SU-DHL-6 (cell line): ENCODE data around the gene EIF4E.

Source experiments
- H2AFZ ChIP-seq: fragments of 200-600 bp; sonication (generic); 2 replicates; pipeline ENCODE4 v1.6.1; 2014; ENCODE audit warnings: low read depth, mild to moderate bottlenecking, moderate library complexity, mixed read lengths, antibody characterized with exemption, low read length; ENCODE audit not compliant: severe bottlenecking
- H3F3A ChIP-seq: fragments of 200-600 bp; shearing (Covaris generic); 2 replicates; pipeline ENCODE4 v1.6.0; 2016; ENCODE audit warnings: antibody characterized with exemption, mild to moderate bottlenecking; ENCODE audit not compliant: insufficient read depth
- H3K27ac ChIP-seq: fragments of 200-600 bp; sonication (generic); 2 replicates; pipeline ENCODE4 v1.5.1; 2016; ENCODE audit warnings: low read depth, mild to moderate bottlenecking, low read length, moderate library complexity, mixed read lengths
- H3K27me3 ChIP-seq: fragments of 200-600 bp; sonication (generic), shearing (Covaris generic); 2 replicates; pipeline ENCODE4 v1.6.0; 2014; ENCODE audit warnings: mild to moderate bottlenecking, low read length
- H3K36me3 ChIP-seq: fragments of 200-600 bp; sonication (generic); 2 replicates; pipeline ENCODE4 v1.6.1; 2014; ENCODE audit warnings: mild to moderate bottlenecking, low read length, mixed read lengths
- H3K4me2 ChIP-seq: fragments of 300-600, 200-600 bp; shearing (Covaris generic), sonication (generic); 2 replicates; pipeline ENCODE4 v1.6.0; 2014; ENCODE audit warnings: low read length, low read depth, mild to moderate bottlenecking; ENCODE audit not compliant: poor library complexity, severe bottlenecking
- H3K4me3 ChIP-seq: fragments of 200-600 bp; sonication (generic); 2 replicates; pipeline ENCODE4 v1.5.1; 2014; ENCODE audit warnings: antibody characterized with exemption, low read length, mild to moderate bottlenecking, mixed read lengths; ENCODE audit not compliant: insufficient read depth, poor library complexity, severe bottlenecking
- H3K79me2 ChIP-seq: fragments of 200-600 bp; sonication (generic); 2 replicates; pipeline ENCODE4 v1.6.1; 2014; ENCODE audit warnings: mild to moderate bottlenecking, low read length, moderate library complexity; ENCODE audit not compliant: insufficient read depth
- H3K9ac ChIP-seq: fragments of 200-600 bp; sonication (generic); 2 replicates; pipeline ENCODE4 v1.7.0; 2014; ENCODE audit warnings: mild to moderate bottlenecking, low read length
- H3K9me2 ChIP-seq: fragments of 200-600 bp; sonication (generic); replicated peaks from 2 replicates; pipeline ENCODE4 v1.6.1; 2014; ENCODE audit warnings: low read length; ENCODE audit not compliant: insufficient read depth
- H3K9me3 ChIP-seq: fragments of 200-600 bp; sonication (generic); 2 replicates; pipeline ENCODE4 v1.6.1; 2014; ENCODE audit warnings: low read length, mixed read lengths; ENCODE audit not compliant: insufficient read depth
- H4K20me1 ChIP-seq: fragments of 200-600 bp; sonication (generic); 2 replicates; pipeline ENCODE4 v1.6.1; 2014; ENCODE audit warnings: low read depth, mild to moderate bottlenecking, antibody characterized with exemption, low read length, moderate library complexity, mixed read lengths
- EZH2phosphoT487 ChIP-seq: fragments of 200-600 bp; sonication (generic), shearing (Covaris generic); conservative IDR thresholded peaks from 2 replicates; pipeline ENCODE4 v1.6.1; 2018; ENCODE audit warnings: mild to moderate bottlenecking, antibody characterized with exemption, low read length, moderate library complexity, mixed read lengths
- TF ChIP-seq, protein P1 (sequence below): fragments of 200-600 bp; sonication (generic); IDR thresholded peaks from one replicate; pipeline ENCODE4 v1.5.1; 2017; ENCODE audit warnings: antibody characterized with exemption, mild to moderate bottlenecking, low read length, moderate library complexity; ENCODE audit not compliant: insufficient read depth, poor library complexity, severe bottlenecking

Gene EIF4E

GRCh38 chr4:98969878-98970785, 41.2 kb upstream of the EIF4E start:
- Histone ChIP-seq H3K9ac (no peak overlapping the region), H3F3A (no peaks in the 10 kb centered on the region), H3K4me2 (no peak overlapping the region), H3K27ac (no peak overlapping the region), H3K27me3 (no peaks in the 10 kb centered on the region), H2AFZ (no peak overlapping the region), H3K4me3 (no peak overlapping the region), H3K9me2 (no peaks in the 10 kb centered on the region), H3K79me2 (no peaks in the 10 kb centered on the region), H4K20me1 (no peaks in the 10 kb centered on the region), H3K36me3 (no peaks in the 10 kb centered on the region), H3K9me3 (no peaks in the 10 kb centered on the region)
- TF ChIP-seq, protein P1, sequence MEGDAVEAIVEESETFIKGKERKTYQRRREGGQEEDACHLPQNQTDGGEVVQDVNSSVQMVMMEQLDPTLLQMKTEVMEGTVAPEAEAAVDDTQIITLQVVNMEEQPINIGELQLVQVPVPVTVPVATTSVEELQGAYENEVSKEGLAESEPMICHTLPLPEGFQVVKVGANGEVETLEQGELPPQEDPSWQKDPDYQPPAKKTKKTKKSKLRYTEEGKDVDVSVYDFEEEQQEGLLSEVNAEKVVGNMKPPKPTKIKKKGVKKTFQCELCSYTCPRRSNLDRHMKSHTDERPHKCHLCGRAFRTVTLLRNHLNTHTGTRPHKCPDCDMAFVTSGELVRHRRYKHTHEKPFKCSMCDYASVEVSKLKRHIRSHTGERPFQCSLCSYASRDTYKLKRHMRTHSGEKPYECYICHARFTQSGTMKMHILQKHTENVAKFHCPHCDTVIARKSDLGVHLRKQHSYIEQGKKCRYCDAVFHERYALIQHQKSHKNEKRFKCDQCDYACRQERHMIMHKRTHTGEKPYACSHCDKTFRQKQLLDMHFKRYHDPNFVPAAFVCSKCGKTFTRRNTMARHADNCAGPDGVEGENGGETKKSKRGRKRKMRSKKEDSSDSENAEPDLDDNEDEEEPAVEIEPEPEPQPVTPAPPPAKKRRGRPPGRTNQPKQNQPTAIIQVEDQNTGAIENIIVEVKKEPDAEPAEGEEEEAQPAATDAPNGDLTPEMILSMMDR: no peak
- TF ChIP-seq EZH2phosphoT487: no peak

GRCh38 chr4:98967786-98968329, 38.9 kb upstream of the EIF4E start:
- H3K4me3 ChIP-seq: no peak overlapping the region
- no peaks in the 10 kb centered on the region for H3K27me3 ChIP-seq
- no peaks in the 10 kb centered on the region for H3F3A ChIP-seq
- no peak overlapping the region for H3K4me2 ChIP-seq
- no peaks in the 10 kb centered on the region for H3K79me2 ChIP-seq
- H3K9me2 ChIP-seq: no peaks in the 10 kb centered on the region
- H4K20me1 ChIP-seq: no peaks in the 10 kb centered on the region
- no peaks in the 10 kb centered on the region for H3K36me3 ChIP-seq
- no peak overlapping the region for H2AFZ ChIP-seq
- TF ChIP-seq, protein P1: no peak
- no peak for TF ChIP-seq EZH2phosphoT487
- H3K9ac ChIP-seq: no peak overlapping the region
- no peak overlapping the region for H3K27ac ChIP-seq
- no peaks in the 10 kb centered on the region for H3K9me3 ChIP-seq

DNA sequence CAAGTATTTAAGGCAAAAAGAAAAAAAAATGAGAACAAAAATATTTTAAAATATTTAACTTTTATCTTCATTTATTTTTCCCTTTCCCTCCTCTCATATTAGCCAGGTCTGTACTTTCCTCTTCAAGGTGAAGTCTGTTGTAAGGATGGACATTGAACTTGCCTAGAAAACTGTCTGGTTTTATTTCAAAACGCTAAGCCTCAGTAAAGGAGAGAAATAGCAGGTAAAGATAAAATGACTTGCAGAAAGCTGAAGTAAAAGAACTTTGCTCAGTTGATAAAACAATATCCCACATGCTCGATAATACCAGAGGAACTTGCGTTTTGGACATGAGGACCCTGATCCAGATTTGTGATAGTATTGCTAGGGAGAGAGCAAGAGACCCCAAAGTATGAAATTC, 38.0 kb upstream of the EIF4E start:
- H3K27ac ChIP-seq: no peak overlapping the region

More for the DNA sequence above, 38.0 kb upstream of the EIF4E start:
- Histone ChIP-seq H2AFZ (no peak overlapping the region), H3K9ac (no peak overlapping the region), H3K4me3 (no peak overlapping the region), H3K27me3 (no peaks in the 10 kb centered on the region), H3K9me3 (no peaks in the 10 kb centered on the region), H3K36me3 (no peaks in the 10 kb centered on the region), H3K4me2 (no peak overlapping the region), H3K9me2 (no peaks in the 10 kb centered on the region), H3F3A (no peaks in the 10 kb centered on the region), H4K20me1 (no peaks in the 10 kb centered on the region), H3K79me2 (no peaks in the 10 kb centered on the region)
- TF ChIP-seq EZH2phosphoT487: no peak
